Astrocyte of the spinal cord (primary cell): ENCODE measurements around the gene PATE1.

ENCODE experiments used
- DNase-seq: peaks from one replicate; pipeline ENCODE4 v3.0.0; 2011; ENCODE audit warnings: low read depth, low spot score
- H3K4me3 ChIP-seq: 2 replicates; pipeline ENCODE4 v1.5.1; 2011; ENCODE audit warnings: low read depth, mild to moderate bottlenecking, low read length, moderate library complexity
- CTCF ChIP-seq: IDR thresholded peaks from 2 replicates; pipeline ENCODE4 v1.5.1; 2012; ENCODE audit warnings: low read depth, mild to moderate bottlenecking, low read length, inconsistent platforms
- in situ Hi-C: cut with HindIII; loops from 2 replicates; pipeline ENCODE4 v1.10.0; 2017; ENCODE audit warnings: low sequenced_read_pairs

Gene PATE1

GRCh38 chr11:125768336-125769046, 22.4 kb downstream of the PATE1 start:
- no peak overlapping the region for H3K4me3 ChIP-seq
- TF ChIP-seq CTCF = no peak
- DNase-seq = no peak
- in situ Hi-C loops = no loop called here

GRCh38 chr11:125770583-125770982, 24.5 kb downstream of the PATE1 start:
- no peak for TF ChIP-seq CTCF
- no peak for DNase-seq
- in situ Hi-C loops = no loop called here
- no peak overlapping the region for H3K4me3 ChIP-seq

- no peak overlapping the region for H3K4me3 ChIP-seq
- DNase-seq = peak; percentile 65
- in situ Hi-C loops = no loop called here
- TF ChIP-seq CTCF = no peak
These were observed 26.9 kb downstream of the PATE1 start for GRCh38 chr11:125772834-125773505.

- in situ Hi-C loops = no loop called here
- TF ChIP-seq CTCF = no peak
- DNase-seq = no peak
- H3K4me3 ChIP-seq = no peak overlapping the region
These were observed 27.4 kb downstream of the PATE1 start for GRCh38 chr11:125773516-125773915.

GRCh38 chr11:125777309-125777708, 31.2 kb downstream of the PATE1 start:
- no peak for TF ChIP-seq CTCF
- DNase-seq = peak; percentile 1
- in situ Hi-C loops = no loop called here
- H3K4me3 ChIP-seq = no peak overlapping the region

GRCh38 chr11:125778728-125779127, 32.6 kb downstream of the PATE1 start, which contains the start of gene PATE2:
TSS of gene PATE2 (minus strand) at chr11:125778828. CDS start at chr11:125778773, 55 bp downstream.
- TF ChIP-seq CTCF = no peak
- H3K4me3 ChIP-seq = no peak within 1 kb of the TSS
- in situ Hi-C loops = no loop called here
- DNase-seq = no peak
